MM.1S (cell line): ENCODE results near the gene KRTAP17-1.

ENCODE experiments used
- DNase-seq: peaks from one replicate; pipeline ENCODE4 v3.0.0-alpha.2; 2015
- H2AFZ ChIP-seq: fragments of 300-600 bp; sonication (generic); 2 replicates; pipeline ENCODE4 v1.6.0; 2016; ENCODE audit warnings: antibody characterized with exemption, low read length
- H3F3A ChIP-seq: fragments of 300-600 bp; sonication (generic); 2 replicates; pipeline ENCODE4 v1.6.1; 2016; ENCODE audit warnings: mild to moderate bottlenecking, antibody characterized with exemption, low read length, moderate library complexity, mixed read lengths; ENCODE audit not compliant: insufficient read depth
- H3K27ac ChIP-seq: fragments of 300-600 bp; sonication (generic); 2 replicates; pipeline ENCODE4 v1.5.1; 2016; ENCODE audit warnings: mild to moderate bottlenecking, low read length
- H3K27me3 ChIP-seq: fragments of 300-600 bp; sonication (generic); replicated peaks from 2 replicates; pipeline ENCODE4 v1.6.0; 2016; ENCODE audit warnings: low read length; ENCODE audit not compliant: insufficient read depth
- H3K36me3 ChIP-seq: fragments of 300-600 bp; sonication (generic); replicated peaks from 2 replicates; pipeline ENCODE4 v1.6.1; 2016; ENCODE audit warnings: mild to moderate bottlenecking, low read length, mixed read lengths; ENCODE audit not compliant: insufficient read depth
- H3K4me1 ChIP-seq: fragments of 300-600 bp; sonication (generic); 2 replicates; pipeline ENCODE4 v1.6.1; 2016; ENCODE audit warnings: low read length, mixed read lengths
- H3K4me2 ChIP-seq: fragments of 300-600 bp; sonication (generic); 2 replicates; pipeline ENCODE4 v1.6.0; 2016; ENCODE audit warnings: low read depth, low read length
- H3K4me3 ChIP-seq: fragments of 300-600 bp; sonication (generic); 2 replicates; pipeline ENCODE4 v1.5.1; 2016; ENCODE audit warnings: low read length, mixed read lengths
- H3K79me2 ChIP-seq: fragments of 300-600 bp; sonication (generic); 2 replicates; pipeline ENCODE4 v1.6.1; 2016; ENCODE audit warnings: mixed run types, low read length, mixed read lengths
- H3K9ac ChIP-seq: fragments of 300-600 bp; sonication (generic); 2 replicates; pipeline ENCODE4 v1.6.1; 2016; ENCODE audit warnings: low read length, mixed read lengths
- H3K9me2 ChIP-seq: fragments of 300-600 bp; sonication (generic); replicated peaks from 2 replicates; pipeline ENCODE4 v1.6.1; 2016; ENCODE audit warnings: mild to moderate bottlenecking, low read length, mixed read lengths; ENCODE audit not compliant: insufficient read depth
- H3K9me3 ChIP-seq: fragments of 300-600 bp; sonication (generic); replicated peaks from 2 replicates; pipeline ENCODE4 v1.6.1; 2016; ENCODE audit warnings: mild to moderate bottlenecking, low read length, mixed read lengths; ENCODE audit not compliant: insufficient read depth
- H4K20me1 ChIP-seq: fragments of 300-600 bp; sonication (generic); 2 replicates; pipeline ENCODE4 v1.6.1; 2016; ENCODE audit warnings: mild to moderate bottlenecking, low read length, moderate library complexity, mixed read lengths; ENCODE audit not compliant: insufficient read depth
- EZH2 ChIP-seq: fragments of 300-600 bp; sonication (generic); optimal IDR thresholded peaks from 2 replicates; pipeline ENCODE3; 2017; ENCODE audit warnings: low read depth, mild to moderate bottlenecking, antibody characterized with exemption, low read length, mixed read lengths
- EZH2phosphoT487 ChIP-seq: fragments of 300-600 bp; sonication (generic); IDR thresholded peaks from 2 replicates; pipeline ENCODE4 v1.6.1; 2018; ENCODE audit warnings: antibody characterized with exemption, low read length
- TF ChIP-seq, protein P1 (sequence below): fragments of 300-600 bp; sonication (generic); IDR thresholded peaks from 2 replicates; pipeline ENCODE4 v1.5.1; 2016; ENCODE audit warnings: antibody characterized with exemption, low read length, mixed read lengths

Gene KRTAP17-1, protein sequence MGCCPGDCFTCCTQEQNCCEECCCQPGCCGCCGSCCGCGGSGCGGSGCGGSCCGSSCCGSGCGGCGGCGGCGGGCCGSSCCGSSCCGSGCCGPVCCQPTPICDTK

DNA sequence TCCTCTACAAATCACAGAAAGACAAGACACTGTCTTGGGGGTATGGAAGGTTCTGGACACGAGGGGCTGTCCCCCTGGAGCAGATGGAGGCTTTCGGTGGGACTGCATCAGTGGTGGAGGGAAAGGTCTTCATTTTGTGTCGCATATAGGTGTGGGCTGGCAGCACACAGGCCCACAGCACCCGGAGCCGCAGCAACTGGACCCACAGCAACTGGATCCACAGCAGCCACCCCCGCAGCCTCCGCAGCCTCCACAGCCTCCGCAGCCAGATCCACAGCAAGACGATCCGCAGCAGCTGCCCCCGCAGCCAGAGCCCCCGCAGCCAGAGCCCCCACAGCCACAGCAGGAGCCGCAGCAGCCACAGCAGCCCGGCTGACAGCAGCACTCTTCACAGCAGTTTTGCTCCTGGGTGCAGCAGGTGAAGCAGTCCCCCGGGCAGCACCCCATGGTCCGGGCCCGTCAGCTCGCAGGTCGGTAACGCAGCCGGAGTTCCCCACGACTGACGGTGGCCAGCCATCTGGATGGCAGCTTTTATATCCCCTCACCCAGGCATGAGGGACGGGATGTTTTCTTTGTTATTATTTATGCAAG lies at the start of gene KRTAP17-1:
Gene KRTAP17-1, minus strand, starts transcription at position 507 of the 591 bp plus-strand sequence. Its CDS starts 60 bp downstream, at position 447.
- H3K79me2 ChIP-seq = no peaks in the 10 kb centered on the region
- H3K9me3 ChIP-seq = no peaks in the 10 kb centered on the region
- no peaks in the 10 kb centered on the region for H3K27me3 ChIP-seq
- H3K4me3 ChIP-seq = no peak within 1 kb of the TSS
- no peaks in the 10 kb centered on the region for H3F3A ChIP-seq
- no peak for DNase-seq
- no peak for TF ChIP-seq EZH2
- TF ChIP-seq, protein P1, sequence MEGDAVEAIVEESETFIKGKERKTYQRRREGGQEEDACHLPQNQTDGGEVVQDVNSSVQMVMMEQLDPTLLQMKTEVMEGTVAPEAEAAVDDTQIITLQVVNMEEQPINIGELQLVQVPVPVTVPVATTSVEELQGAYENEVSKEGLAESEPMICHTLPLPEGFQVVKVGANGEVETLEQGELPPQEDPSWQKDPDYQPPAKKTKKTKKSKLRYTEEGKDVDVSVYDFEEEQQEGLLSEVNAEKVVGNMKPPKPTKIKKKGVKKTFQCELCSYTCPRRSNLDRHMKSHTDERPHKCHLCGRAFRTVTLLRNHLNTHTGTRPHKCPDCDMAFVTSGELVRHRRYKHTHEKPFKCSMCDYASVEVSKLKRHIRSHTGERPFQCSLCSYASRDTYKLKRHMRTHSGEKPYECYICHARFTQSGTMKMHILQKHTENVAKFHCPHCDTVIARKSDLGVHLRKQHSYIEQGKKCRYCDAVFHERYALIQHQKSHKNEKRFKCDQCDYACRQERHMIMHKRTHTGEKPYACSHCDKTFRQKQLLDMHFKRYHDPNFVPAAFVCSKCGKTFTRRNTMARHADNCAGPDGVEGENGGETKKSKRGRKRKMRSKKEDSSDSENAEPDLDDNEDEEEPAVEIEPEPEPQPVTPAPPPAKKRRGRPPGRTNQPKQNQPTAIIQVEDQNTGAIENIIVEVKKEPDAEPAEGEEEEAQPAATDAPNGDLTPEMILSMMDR = no peak
- TF ChIP-seq EZH2phosphoT487 = no peak
- H3K4me2 ChIP-seq = no peak within 1 kb of the TSS
- no peak within 1 kb of the TSS for H3K27ac ChIP-seq
- H3K36me3 ChIP-seq = no peaks in the 10 kb centered on the region
- H3K4me1 ChIP-seq = no peaks in the 10 kb centered on the region
- H2AFZ ChIP-seq = no peak within 1 kb of the TSS
- no peaks in the 10 kb centered on the region for H4K20me1 ChIP-seq
- no peak within 1 kb of the TSS for H3K9ac ChIP-seq
- no peaks in the 10 kb centered on the region for H3K9me2 ChIP-seq

GRCh38 chr17:41363881-41364280 lies 48.4 kb upstream of the KRTAP17-1 start:
- H3K27ac ChIP-seq = no peak overlapping the region
- no peaks in the 10 kb centered on the region for H3K9me2 ChIP-seq

DNA sequence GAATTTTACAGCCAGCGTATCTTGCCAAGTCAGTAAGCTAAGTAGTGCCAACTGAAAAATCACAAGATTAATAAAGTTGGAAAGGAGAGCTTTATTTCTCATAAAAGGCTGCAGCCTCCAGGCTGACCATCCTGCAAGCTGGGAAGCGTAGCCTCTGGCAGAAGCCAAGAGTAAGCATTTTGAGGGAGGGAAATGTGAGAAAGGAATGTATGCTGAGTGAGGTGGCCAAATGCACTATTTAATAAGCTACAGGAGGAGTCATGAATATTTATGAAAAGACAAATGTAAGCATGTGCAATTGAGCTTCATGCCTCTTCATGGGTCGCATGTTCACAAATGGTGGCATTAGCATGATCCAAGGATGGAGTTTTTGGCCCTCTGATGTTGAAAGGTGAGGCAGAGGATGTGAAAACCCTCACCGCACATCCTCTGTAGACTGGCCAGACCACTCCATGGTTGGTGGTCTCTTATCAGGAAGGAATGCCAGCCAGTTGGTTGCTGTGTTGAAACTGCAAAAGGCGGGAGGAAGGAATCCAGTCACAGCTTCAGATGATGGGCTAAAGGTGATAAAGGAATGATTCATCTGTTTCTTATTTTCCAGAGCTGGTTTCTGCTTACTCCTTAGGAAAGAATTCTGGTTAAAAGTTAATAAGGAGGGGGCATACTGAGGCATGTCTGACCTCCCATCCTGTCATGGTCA lies 44.9 kb upstream of the KRTAP17-1 start:
- Histone ChIP-seq H3K4me2 (no peak overlapping the region), H3K27me3 (no peaks in the 10 kb centered on the region), H3F3A (no peaks in the 10 kb centered on the region), H3K27ac (no peak overlapping the region), H3K9me3 (no peaks in the 10 kb centered on the region), H3K36me3 (no peaks in the 10 kb centered on the region), H3K9ac (no peak overlapping the region), H2AFZ (no peak overlapping the region), H3K4me1 (no peaks in the 10 kb centered on the region), H3K4me3 (no peak overlapping the region), H4K20me1 (no peaks in the 10 kb centered on the region), H3K9me2 (no peaks in the 10 kb centered on the region), H3K79me2 (no peaks in the 10 kb centered on the region)
- DNase-seq = no peak
- TF ChIP-seq, protein P1 = no peak
- TF ChIP-seq EZH2phosphoT487 = no peak
- TF ChIP-seq EZH2 = no peak

More at GRCh38 chr17:41363881-41364280, 48.4 kb upstream of the KRTAP17-1 start:
- H3K36me3 ChIP-seq = no peaks in the 10 kb centered on the region
- no peaks in the 10 kb centered on the region for H3F3A ChIP-seq
- H3K9me3 ChIP-seq = no peaks in the 10 kb centered on the region
- no peak overlapping the region for H2AFZ ChIP-seq
- no peak for DNase-seq
- H3K4me1 ChIP-seq = no peaks in the 10 kb centered on the region
- H3K79me2 ChIP-seq = no peaks in the 10 kb centered on the region
- H3K9ac ChIP-seq = no peak overlapping the region
- no peak overlapping the region for H3K4me2 ChIP-seq
- H4K20me1 ChIP-seq = no peaks in the 10 kb centered on the region
- no peak overlapping the region for H3K4me3 ChIP-seq
- no peaks in the 10 kb centered on the region for H3K27me3 ChIP-seq
- TF ChIP-seq, protein P1 = no peak
- TF ChIP-seq EZH2phosphoT487 (no peak), EZH2 (no peak)
